GM23338 (cell line): Measurements from ENCODE around the gene DMGDH. TPM values are rescaled to one million over a fixed set of nuclear protein-coding genes. Genes with fewer than 3 reads are reported as not detected.

Experiments used
- ATAC-seq: fragments of 200-7000 bp; cut with Tn5 transposase; 3 replicates; pipeline ENCODE4 v1.9.1; 2020
- DNase-seq: peaks from one replicate; pipeline ENCODE4 v3.0.0-alpha.2; 2015; ENCODE audit warnings: low spot score
- H2AFZ ChIP-seq: fragments of 200-600 bp; sonication (generic); 2 replicates; pipeline ENCODE4 v1.8.0; 2016; ENCODE audit warnings: antibody characterized with exemption, mild to moderate bottlenecking, moderate library complexity
- H3F3A ChIP-seq: fragments of 200-600 bp; sonication (generic); replicated peaks from 2 replicates; pipeline ENCODE4 v1.8.0; 2017; ENCODE audit warnings: antibody characterized with exemption, mixed run types, low read depth
- H3K27ac ChIP-seq: fragments of 200-600 bp; sonication (generic); 2 replicates; pipeline ENCODE4 v1.6.1; 2016; ENCODE audit warnings: low read depth
- H3K27me3 ChIP-seq: fragments of 200-600 bp; sonication (generic); 2 replicates; pipeline ENCODE4 v1.8.0; 2016; ENCODE audit warnings: mild to moderate bottlenecking, mixed run types, moderate library complexity; ENCODE audit not compliant: insufficient read depth
- H3K36me3 ChIP-seq: fragments of 200-600 bp; sonication (generic); 2 replicates; pipeline ENCODE4 v1.8.0; 2016; ENCODE audit warnings: mild to moderate bottlenecking; ENCODE audit not compliant: insufficient read depth
- H3K4me1 ChIP-seq: fragments of 200-600 bp; sonication (generic); 2 replicates; pipeline ENCODE4 v1.8.0; 2016; ENCODE audit warnings: mild to moderate bottlenecking, moderate library complexity; ENCODE audit not compliant: insufficient read depth
- H3K4me2 ChIP-seq: fragments of 200-600 bp; sonication (generic); 2 replicates; pipeline ENCODE4 v1.7.1; 2017; ENCODE audit warnings: mixed run types
- H3K4me3 ChIP-seq: fragments of 200-600 bp; sonication (generic); 2 replicates; pipeline ENCODE4 v1.6.1; 2016; ENCODE audit warnings: mixed run types
- H3K79me2 ChIP-seq: fragments of 200-600 bp; sonication (generic); replicated peaks from 2 replicates; pipeline ENCODE4 v1.8.0; 2017; ENCODE audit warnings: mild to moderate bottlenecking; ENCODE audit not compliant: insufficient read depth
- H3K9me2 ChIP-seq: fragments of 200-600 bp; sonication (generic); 2 replicates; pipeline ENCODE4 v1.8.0; 2017; ENCODE audit not compliant: insufficient read depth
- H4K20me1 ChIP-seq: fragments of 200-600 bp; sonication (generic); replicated peaks from 2 replicates; pipeline ENCODE4 v1.8.0; 2017; ENCODE audit warnings: mild to moderate bottlenecking; ENCODE audit not compliant: insufficient read depth
- H3K27ac Mint-ChIP-seq: 2 replicates; pipeline ENCODE4 v1.8.0; 2020; ENCODE audit warnings: inconsistent platforms, mild to moderate bottlenecking, moderate library complexity, mixed read lengths
- H3K27me3 Mint-ChIP-seq: 3 replicates; pipeline ENCODE4 v1.8.0; 2022; ENCODE audit warnings: low read depth, mild to moderate bottlenecking, moderate library complexity, mixed read lengths, inconsistent platforms; ENCODE audit not compliant: insufficient read depth, poor library complexity
- H3K36me3 Mint-ChIP-seq: 3 replicates; pipeline ENCODE4 v1.8.0; 2021; ENCODE audit warnings: low read depth, mild to moderate bottlenecking, inconsistent platforms, moderate library complexity, mixed read lengths
- H3K4me1 Mint-ChIP-seq: 3 replicates; pipeline ENCODE4 v1.8.0; 2020; ENCODE audit warnings: mild to moderate bottlenecking, inconsistent platforms, mixed read lengths
- H3K4me3 Mint-ChIP-seq: 3 replicates; pipeline ENCODE4 v1.8.0; 2021; ENCODE audit warnings: moderate library complexity, mild to moderate bottlenecking, inconsistent platforms, mixed read lengths
- H3K9me3 Mint-ChIP-seq: 3 replicates; pipeline ENCODE4 v1.8.0; 2020; ENCODE audit warnings: moderate library complexity, mild to moderate bottlenecking, inconsistent platforms, mixed read lengths
- CREB1 ChIP-seq: fragments of 250-450 bp; sonication (Bioruptor Pico); IDR thresholded peaks from 2 replicates; pipeline ENCODE4 v1.5.0; 2020; ENCODE audit warnings: low read depth, mild to moderate bottlenecking, moderate library complexity
- EZH2phosphoT487 ChIP-seq: fragments of 200-600 bp; sonication (generic); IDR thresholded peaks from one replicate; pipeline ENCODE4 v1.8.1; 2018; ENCODE audit warnings: antibody characterized with exemption; ENCODE audit not compliant: unreplicated experiment
- NANOG ChIP-seq: IDR thresholded peaks from 2 replicates; pipeline ENCODE4 v1.6.1; 2016; ENCODE audit warnings: antibody characterized with exemption, borderline replicate concordance
- POLR2AphosphoS5 ChIP-seq: IDR thresholded peaks from 2 replicates; pipeline ENCODE4 v1.6.1; 2016; ENCODE audit warnings: antibody characterized with exemption, low read depth
- STAT1 ChIP-seq: IDR thresholded peaks from one replicate; pipeline ENCODE4 v1.6.1; 2016; ENCODE audit warnings: antibody characterized with exemption; ENCODE audit not compliant: unreplicated experiment
- ZNF114 ChIP-seq: fragments of 250-450 bp; sonication (Bioruptor Pico); IDR thresholded peaks from 2 replicates; pipeline ENCODE4 v1.5.0; 2020; ENCODE audit warnings: mild to moderate bottlenecking, moderate library complexity
- ZNF331 ChIP-seq: fragments of 250-450 bp; sonication (Bioruptor Pico); IDR thresholded peaks from 2 replicates; pipeline ENCODE4 v1.5.0; 2020; ENCODE audit warnings: low read depth, mild to moderate bottlenecking, moderate library complexity
- polyA plus RNA-seq: library from polyadenylated mRNA; unstranded; fragments of >200 nt; fragmentation: Nextera tagmentation; extraction: Ambion mirVana; gene quantifications from 2 replicates; pipeline ENCODE4 v1.2.1, GENCODE V29; 2016
- total RNA-seq: library from RNA; depleted of rRNA; stranded (reverse); fragments of >200 nt; shearing (Covaris generic); gene quantifications from 2 replicates; pipeline ENCODE4 v1.2.3, GENCODE V29; 2014
- TF ChIP-seq, protein P1 (sequence below): IDR thresholded peaks from one replicate; pipeline ENCODE4 v1.6.1; 2018; ENCODE audit warnings: antibody characterized with exemption; ENCODE audit not compliant: unreplicated experiment
- TF ChIP-seq, protein P2 (sequence below), 2 experiments: fragments of 200-600 bp in 1 of 2; sonication (generic) in 1 of 2; conservative IDR thresholded peaks; 2 replicates each; pipeline versions ENCODE4 v1.5.1 to v1.6.1; 2016 to 2017; ENCODE audit warnings: antibody characterized with exemption in 2 of 2, low read depth in 2 of 2, mild to moderate bottlenecking in 2 of 2, moderate library complexity in 1 of 2
- TF ChIP-seq, protein P3 (sequence below): IDR thresholded peaks from 2 replicates; pipeline ENCODE4 v1.6.1; 2016; ENCODE audit warnings: antibody characterized with exemption

DMGDH gene
- total and polyA plus RNA-seq, 2 experiments from 2014 or later: 0.52 to 0.63 TPM

DNA sequence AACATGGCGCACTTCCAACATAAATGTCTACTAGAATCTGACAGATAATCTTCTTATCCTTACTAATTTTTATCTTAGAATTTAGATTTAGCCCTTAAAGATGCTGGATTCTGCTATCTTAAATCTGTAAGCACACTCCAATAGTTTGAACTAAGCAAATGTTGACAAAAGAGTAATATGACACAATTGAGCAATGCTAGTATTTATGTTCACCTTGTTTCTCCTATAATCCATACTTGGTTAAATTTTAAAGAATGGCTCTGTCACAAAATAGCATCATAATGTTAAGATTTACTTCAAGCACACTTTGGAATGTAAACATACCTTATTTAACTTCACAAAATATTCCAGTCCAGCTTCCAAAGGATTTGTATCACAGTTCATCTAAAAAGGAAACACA is 45.5 kb downstream of the DMGDH start:
- H3K9me2 ChIP-seq: no peaks in the 10 kb centered on the region
- Mint-ChIP-seq H3K4me1 (peaks cover 21% of the 10 kb centered on the region), H3K36me3 (no peaks in the 10 kb centered on the region), H3K9me3 (no peaks in the 10 kb centered on the region), H3K4me3 (no peak overlapping the region), H3K27me3 (peaks cover 3% of the 10 kb centered on the region), H3K27ac (no peak overlapping the region)
- H3K4me1 ChIP-seq: peaks cover 14% of the 10 kb centered on the region
- no peak for ATAC-seq
- H3K27ac ChIP-seq: no peak overlapping the region
- H3K36me3 ChIP-seq: no peaks in the 10 kb centered on the region
- no peak overlapping the region for H3K4me3 ChIP-seq
- no peak overlapping the region for H3K4me2 ChIP-seq
- H2AFZ ChIP-seq: no peak overlapping the region
- H3K79me2 ChIP-seq: no peaks in the 10 kb centered on the region
- H4K20me1 ChIP-seq: no peaks in the 10 kb centered on the region
- no peak for TF ChIP-seq STAT1
- TF ChIP-seq NANOG: no peak
- TF ChIP-seq EZH2phosphoT487: no peak
- no peaks in the 10 kb centered on the region for H3K27me3 ChIP-seq
- H3F3A ChIP-seq: no peaks in the 10 kb centered on the region
- no peak for DNase-seq

DNA sequence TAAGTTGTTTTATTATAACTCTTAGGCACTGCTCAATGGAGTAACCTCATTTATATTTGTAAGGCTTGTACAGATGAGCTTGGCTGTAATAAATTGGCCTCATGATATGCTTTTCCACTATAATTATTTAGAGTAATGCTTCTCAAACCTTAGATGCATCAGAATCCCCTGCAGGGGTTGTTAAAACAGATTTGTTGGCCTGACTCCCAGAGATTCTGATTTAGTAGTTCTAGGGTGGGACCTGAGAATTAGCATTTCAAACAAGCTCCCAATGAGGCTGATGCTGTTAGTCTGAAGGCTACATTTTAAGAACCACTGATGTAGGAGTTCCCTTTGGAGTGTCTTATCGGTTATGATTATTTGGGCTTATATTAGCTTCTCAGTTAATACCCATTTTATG is 46.1 kb downstream of the DMGDH start:
- H2AFZ ChIP-seq: no peak overlapping the region
- H3K9me3 Mint-ChIP-seq: no peaks in the 10 kb centered on the region
- no peaks in the 10 kb centered on the region for H3F3A ChIP-seq
- no peak overlapping the region for H3K4me3 ChIP-seq
- H3K36me3 Mint-ChIP-seq: no peaks in the 10 kb centered on the region
- no peak overlapping the region for H3K27ac ChIP-seq
- H3K4me3 Mint-ChIP-seq: no peak overlapping the region
- no peaks in the 10 kb centered on the region for H3K79me2 ChIP-seq
- H3K9me2 ChIP-seq: no peaks in the 10 kb centered on the region
- peaks cover 21% of the 10 kb centered on the region for H3K4me1 Mint-ChIP-seq
- ATAC-seq (no peak), DNase-seq (peak; percentile 6)
- H3K36me3 ChIP-seq: no peaks in the 10 kb centered on the region
- no peaks in the 10 kb centered on the region for H3K27me3 ChIP-seq
- H3K4me1 ChIP-seq: peaks cover 14% of the 10 kb centered on the region
- H3K27ac Mint-ChIP-seq: no peak overlapping the region
- H3K4me2 ChIP-seq: no peak overlapping the region
- TF ChIP-seq NANOG (no peak), ZNF331 (CRISPR knock-in tag) (no peak)
- peaks cover 3% of the 10 kb centered on the region for H3K27me3 Mint-ChIP-seq
- no peaks in the 10 kb centered on the region for H4K20me1 ChIP-seq

DNA sequence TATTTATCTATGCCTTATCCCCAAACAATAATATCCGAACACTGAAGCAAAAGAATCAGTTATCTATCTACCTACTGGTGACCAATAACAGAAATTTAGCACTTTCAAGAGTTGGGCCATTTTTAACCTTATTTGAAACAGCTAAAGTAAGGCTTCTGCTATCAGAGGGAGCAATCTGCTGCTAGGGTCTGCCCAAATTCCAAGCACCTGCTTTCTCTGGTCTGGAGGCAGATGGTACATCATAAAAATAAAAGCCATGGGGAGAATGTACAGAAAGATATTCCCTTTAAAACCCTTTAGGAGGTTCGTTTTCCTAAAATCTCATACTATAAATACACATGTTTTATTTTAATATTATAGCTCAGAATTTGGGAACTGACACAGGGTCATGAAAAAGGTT is 46.7 kb downstream of the DMGDH start:
- no peaks in the 10 kb centered on the region for H3K9me3 Mint-ChIP-seq
- H3K79me2 ChIP-seq: no peaks in the 10 kb centered on the region
- H3K4me3 ChIP-seq: no peak overlapping the region
- DNase-seq (no peak), ATAC-seq (no peak)
- no peak overlapping the region for H3K4me3 Mint-ChIP-seq
- H3F3A ChIP-seq: no peaks in the 10 kb centered on the region
- H3K36me3 ChIP-seq: no peaks in the 10 kb centered on the region
- H4K20me1 ChIP-seq: no peaks in the 10 kb centered on the region
- H3K4me1 Mint-ChIP-seq: peaks cover 21% of the 10 kb centered on the region
- H3K27ac Mint-ChIP-seq: no peak overlapping the region
- H3K27ac ChIP-seq: no peak overlapping the region
- H3K27me3 ChIP-seq: no peaks in the 10 kb centered on the region
- H3K4me1 ChIP-seq: peaks cover 14% of the 10 kb centered on the region
- H3K9me2 ChIP-seq: no peaks in the 10 kb centered on the region
- H3K4me2 ChIP-seq: no peak overlapping the region
- H3K27me3 Mint-ChIP-seq: peaks cover 3% of the 10 kb centered on the region
- no peaks in the 10 kb centered on the region for H3K36me3 Mint-ChIP-seq
- no peak overlapping the region for H2AFZ ChIP-seq
- no peak for TF ChIP-seq NANOG
- no peak for TF ChIP-seq CREB1 (CRISPR knock-in tag)
- TF ChIP-seq, protein P1, sequence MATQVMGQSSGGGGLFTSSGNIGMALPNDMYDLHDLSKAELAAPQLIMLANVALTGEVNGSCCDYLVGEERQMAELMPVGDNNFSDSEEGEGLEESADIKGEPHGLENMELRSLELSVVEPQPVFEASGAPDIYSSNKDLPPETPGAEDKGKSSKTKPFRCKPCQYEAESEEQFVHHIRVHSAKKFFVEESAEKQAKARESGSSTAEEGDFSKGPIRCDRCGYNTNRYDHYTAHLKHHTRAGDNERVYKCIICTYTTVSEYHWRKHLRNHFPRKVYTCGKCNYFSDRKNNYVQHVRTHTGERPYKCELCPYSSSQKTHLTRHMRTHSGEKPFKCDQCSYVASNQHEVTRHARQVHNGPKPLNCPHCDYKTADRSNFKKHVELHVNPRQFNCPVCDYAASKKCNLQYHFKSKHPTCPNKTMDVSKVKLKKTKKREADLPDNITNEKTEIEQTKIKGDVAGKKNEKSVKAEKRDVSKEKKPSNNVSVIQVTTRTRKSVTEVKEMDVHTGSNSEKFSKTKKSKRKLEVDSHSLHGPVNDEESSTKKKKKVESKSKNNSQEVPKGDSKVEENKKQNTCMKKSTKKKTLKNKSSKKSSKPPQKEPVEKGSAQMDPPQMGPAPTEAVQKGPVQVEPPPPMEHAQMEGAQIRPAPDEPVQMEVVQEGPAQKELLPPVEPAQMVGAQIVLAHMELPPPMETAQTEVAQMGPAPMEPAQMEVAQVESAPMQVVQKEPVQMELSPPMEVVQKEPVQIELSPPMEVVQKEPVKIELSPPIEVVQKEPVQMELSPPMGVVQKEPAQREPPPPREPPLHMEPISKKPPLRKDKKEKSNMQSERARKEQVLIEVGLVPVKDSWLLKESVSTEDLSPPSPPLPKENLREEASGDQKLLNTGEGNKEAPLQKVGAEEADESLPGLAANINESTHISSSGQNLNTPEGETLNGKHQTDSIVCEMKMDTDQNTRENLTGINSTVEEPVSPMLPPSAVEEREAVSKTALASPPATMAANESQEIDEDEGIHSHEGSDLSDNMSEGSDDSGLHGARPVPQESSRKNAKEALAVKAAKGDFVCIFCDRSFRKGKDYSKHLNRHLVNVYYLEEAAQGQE: no peak
- TF ChIP-seq, protein P2, sequence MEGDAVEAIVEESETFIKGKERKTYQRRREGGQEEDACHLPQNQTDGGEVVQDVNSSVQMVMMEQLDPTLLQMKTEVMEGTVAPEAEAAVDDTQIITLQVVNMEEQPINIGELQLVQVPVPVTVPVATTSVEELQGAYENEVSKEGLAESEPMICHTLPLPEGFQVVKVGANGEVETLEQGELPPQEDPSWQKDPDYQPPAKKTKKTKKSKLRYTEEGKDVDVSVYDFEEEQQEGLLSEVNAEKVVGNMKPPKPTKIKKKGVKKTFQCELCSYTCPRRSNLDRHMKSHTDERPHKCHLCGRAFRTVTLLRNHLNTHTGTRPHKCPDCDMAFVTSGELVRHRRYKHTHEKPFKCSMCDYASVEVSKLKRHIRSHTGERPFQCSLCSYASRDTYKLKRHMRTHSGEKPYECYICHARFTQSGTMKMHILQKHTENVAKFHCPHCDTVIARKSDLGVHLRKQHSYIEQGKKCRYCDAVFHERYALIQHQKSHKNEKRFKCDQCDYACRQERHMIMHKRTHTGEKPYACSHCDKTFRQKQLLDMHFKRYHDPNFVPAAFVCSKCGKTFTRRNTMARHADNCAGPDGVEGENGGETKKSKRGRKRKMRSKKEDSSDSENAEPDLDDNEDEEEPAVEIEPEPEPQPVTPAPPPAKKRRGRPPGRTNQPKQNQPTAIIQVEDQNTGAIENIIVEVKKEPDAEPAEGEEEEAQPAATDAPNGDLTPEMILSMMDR (conservative IDR thresholded peaks at IDR 0.05; ENCODE audit: low read depth in 2 of 2): no peak
- no peak for TF ChIP-seq ZNF114
- no peak for TF ChIP-seq ZNF331 (CRISPR knock-in tag)
- no peak for TF ChIP-seq EZH2phosphoT487
- TF ChIP-seq, protein P3, sequence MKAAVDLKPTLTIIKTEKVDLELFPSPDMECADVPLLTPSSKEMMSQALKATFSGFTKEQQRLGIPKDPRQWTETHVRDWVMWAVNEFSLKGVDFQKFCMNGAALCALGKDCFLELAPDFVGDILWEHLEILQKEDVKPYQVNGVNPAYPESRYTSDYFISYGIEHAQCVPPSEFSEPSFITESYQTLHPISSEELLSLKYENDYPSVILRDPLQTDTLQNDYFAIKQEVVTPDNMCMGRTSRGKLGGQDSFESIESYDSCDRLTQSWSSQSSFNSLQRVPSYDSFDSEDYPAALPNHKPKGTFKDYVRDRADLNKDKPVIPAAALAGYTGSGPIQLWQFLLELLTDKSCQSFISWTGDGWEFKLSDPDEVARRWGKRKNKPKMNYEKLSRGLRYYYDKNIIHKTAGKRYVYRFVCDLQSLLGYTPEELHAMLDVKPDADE: no peak
- no peak for TF ChIP-seq STAT1
- no peak for TF ChIP-seq POLR2AphosphoS5
